Measurements from ENCODE around the gene CDH1. TPM values are rescaled to one million over a fixed set of nuclear protein-coding genes. Genes with fewer than 3 reads are reported as not detected.

Gene CDH1
- total and polyA plus RNA-seq, 2 experiments from 2014 or later: 64.1 to 142 TPM

DNA sequence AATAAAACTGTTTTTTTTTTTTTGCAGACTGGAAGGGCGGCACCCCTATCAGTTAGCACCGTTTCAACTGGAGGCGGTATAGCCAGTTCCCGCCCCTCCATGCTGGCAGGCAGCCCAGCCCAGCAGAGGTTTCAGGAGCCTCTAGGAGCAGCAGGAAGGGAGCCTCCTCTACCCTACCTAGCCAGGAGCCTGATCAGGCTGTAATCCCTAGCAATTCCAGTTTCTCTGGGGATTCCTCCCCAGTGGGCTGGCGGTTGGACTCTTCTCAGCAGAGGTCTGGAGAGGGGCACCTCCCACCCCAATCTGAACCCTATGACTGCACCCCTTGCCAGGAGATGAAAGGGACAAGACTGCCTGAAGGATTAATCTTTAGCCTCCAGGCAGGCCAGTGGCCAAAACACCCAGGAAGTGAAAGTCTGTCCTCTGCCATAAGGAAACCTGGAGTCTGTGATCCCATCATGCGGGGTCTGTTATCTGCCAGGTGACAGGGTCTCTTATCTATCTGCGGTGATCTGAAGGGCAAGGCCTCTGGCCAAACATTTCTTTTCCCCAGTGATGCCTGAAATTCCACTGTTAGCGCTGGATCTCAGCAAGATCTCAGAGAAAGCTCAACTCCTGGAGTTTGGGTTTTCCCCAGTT is 4.9 kb upstream of the CDH1 start:
- peaks cover 4% of the 10 kb centered on the region for H3K27me3 Mint-ChIP-seq (ENCODE audit: insufficient read depth, low read depth, poor library complexity)
- no peaks in the 10 kb centered on the region for H3K79me2 ChIP-seq (replicated peaks; ENCODE audit: insufficient read depth)
- no peaks in the 10 kb centered on the region; the same call in 2 of the 3 replicates for H3K9me3 Mint-ChIP-seq
- peaks cover 25% of the 10 kb centered on the region for H3K4me1 Mint-ChIP-seq
- ATAC-seq (peak; percentile 90), DNase-seq (ENCODE audit: low spot score) (peak; percentile 74)
- no peak for TF ChIP-seq EZH2 (IDR thresholded peaks at IDR 0.05; ENCODE audit: low read depth, unreplicated experiment)
- no peak for TF ChIP-seq CREB1 (CRISPR knock-in tag; IDR thresholded peaks at IDR 0.05; ENCODE audit: low read depth)
- TF ChIP-seq, protein P1, sequence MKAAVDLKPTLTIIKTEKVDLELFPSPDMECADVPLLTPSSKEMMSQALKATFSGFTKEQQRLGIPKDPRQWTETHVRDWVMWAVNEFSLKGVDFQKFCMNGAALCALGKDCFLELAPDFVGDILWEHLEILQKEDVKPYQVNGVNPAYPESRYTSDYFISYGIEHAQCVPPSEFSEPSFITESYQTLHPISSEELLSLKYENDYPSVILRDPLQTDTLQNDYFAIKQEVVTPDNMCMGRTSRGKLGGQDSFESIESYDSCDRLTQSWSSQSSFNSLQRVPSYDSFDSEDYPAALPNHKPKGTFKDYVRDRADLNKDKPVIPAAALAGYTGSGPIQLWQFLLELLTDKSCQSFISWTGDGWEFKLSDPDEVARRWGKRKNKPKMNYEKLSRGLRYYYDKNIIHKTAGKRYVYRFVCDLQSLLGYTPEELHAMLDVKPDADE (IDR thresholded peaks at IDR 0.05): no peak
- TF ChIP-seq POLR2AphosphoS5 (IDR thresholded peaks at IDR 0.05; ENCODE audit: low read depth): no peak
- no peak for TF ChIP-seq EZH2phosphoT487 (IDR thresholded peaks at IDR 0.05; ENCODE audit: unreplicated experiment)
- TF ChIP-seq STAT1 (IDR thresholded peaks at IDR 0.05; ENCODE audit: unreplicated experiment): no peak
- no peak for TF ChIP-seq ZNF331 (CRISPR knock-in tag; IDR thresholded peaks at IDR 0.05; ENCODE audit: low read depth)
- TF ChIP-seq JUNB (IDR thresholded peaks at IDR 0.05; ENCODE audit: unreplicated experiment): no peak
- TF ChIP-seq, protein P2, sequence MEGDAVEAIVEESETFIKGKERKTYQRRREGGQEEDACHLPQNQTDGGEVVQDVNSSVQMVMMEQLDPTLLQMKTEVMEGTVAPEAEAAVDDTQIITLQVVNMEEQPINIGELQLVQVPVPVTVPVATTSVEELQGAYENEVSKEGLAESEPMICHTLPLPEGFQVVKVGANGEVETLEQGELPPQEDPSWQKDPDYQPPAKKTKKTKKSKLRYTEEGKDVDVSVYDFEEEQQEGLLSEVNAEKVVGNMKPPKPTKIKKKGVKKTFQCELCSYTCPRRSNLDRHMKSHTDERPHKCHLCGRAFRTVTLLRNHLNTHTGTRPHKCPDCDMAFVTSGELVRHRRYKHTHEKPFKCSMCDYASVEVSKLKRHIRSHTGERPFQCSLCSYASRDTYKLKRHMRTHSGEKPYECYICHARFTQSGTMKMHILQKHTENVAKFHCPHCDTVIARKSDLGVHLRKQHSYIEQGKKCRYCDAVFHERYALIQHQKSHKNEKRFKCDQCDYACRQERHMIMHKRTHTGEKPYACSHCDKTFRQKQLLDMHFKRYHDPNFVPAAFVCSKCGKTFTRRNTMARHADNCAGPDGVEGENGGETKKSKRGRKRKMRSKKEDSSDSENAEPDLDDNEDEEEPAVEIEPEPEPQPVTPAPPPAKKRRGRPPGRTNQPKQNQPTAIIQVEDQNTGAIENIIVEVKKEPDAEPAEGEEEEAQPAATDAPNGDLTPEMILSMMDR (conservative IDR thresholded peaks at IDR 0.05; ENCODE audit: low read depth in 2 of 2): no peak
- TF ChIP-seq, protein P3, sequence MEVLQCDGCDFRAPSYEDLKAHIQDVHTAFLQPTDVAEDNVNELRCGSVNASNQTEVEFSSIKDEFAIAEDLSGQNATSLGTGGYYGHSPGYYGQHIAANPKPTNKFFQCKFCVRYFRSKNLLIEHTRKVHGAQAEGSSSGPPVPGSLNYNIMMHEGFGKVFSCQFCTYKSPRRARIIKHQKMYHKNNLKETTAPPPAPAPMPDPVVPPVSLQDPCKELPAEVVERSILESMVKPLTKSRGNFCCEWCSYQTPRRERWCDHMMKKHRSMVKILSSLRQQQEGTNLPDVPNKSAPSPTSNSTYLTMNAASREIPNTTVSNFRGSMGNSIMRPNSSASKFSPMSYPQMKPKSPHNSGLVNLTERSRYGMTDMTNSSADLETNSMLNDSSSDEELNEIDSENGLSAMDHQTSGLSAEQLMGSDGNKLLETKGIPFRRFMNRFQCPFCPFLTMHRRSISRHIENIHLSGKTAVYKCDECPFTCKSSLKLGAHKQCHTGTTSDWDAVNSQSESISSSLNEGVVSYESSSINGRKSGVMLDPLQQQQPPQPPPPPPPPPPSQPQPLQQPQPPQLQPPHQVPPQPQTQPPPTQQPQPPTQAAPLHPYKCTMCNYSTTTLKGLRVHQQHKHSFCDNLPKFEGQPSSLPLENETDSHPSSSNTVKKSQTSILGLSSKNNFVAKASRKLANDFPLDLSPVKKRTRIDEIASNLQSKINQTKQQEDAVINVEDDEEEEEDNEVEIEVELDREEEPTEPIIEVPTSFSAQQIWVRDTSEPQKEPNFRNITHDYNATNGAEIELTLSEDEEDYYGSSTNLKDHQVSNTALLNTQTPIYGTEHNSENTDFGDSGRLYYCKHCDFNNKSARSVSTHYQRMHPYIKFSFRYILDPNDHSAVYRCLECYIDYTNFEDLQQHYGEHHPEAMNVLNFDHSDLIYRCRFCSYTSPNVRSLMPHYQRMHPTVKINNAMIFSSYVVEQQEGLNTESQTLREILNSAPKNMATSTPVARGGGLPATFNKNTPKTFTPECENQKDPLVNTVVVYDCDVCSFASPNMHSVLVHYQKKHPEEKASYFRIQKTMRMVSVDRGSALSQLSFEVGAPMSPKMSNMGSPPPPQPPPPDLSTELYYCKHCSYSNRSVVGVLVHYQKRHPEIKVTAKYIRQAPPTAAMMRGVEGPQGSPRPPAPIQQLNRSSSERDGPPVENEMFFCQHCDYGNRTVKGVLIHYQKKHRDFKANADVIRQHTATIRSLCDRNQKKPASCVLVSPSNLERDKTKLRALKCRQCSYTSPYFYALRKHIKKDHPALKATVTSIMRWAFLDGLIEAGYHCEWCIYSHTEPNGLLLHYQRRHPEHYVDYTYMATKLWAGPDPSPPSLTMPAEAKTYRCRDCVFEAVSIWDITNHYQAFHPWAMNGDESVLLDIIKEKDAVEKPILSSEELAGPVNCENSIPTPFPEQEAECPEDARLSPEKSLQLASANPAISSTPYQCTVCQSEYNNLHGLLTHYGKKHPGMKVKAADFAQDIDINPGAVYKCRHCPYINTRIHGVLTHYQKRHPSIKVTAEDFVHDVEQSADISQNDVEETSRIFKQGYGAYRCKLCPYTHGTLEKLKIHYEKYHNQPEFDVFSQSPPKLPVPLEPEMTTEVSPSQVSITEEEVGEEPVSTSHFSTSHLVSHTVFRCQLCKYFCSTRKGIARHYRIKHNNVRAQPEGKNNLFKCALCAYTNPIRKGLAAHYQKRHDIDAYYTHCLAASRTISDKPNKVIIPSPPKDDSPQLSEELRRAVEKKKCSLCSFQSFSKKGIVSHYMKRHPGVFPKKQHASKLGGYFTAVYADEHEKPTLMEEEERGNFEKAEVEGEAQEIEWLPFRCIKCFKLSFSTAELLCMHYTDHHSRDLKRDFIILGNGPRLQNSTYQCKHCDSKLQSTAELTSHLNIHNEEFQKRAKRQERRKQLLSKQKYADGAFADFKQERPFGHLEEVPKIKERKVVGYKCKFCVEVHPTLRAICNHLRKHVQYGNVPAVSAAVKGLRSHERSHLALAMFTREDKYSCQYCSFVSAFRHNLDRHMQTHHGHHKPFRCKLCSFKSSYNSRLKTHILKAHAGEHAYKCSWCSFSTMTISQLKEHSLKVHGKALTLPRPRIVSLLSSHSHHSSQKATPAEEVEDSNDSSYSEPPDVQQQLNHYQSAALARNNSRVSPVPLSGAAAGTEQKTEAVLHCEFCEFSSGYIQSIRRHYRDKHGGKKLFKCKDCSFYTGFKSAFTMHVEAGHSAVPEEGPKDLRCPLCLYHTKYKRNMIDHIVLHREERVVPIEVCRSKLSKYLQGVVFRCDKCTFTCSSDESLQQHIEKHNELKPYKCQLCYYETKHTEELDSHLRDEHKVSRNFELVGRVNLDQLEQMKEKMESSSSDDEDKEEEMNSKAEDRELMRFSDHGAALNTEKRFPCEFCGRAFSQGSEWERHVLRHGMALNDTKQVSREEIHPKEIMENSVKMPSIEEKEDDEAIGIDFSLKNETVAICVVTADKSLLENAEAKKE (CRISPR knock-in tag; IDR thresholded peaks at IDR 0.05): no peak
- no peak for TF ChIP-seq ZNF114 (CRISPR knock-in tag; IDR thresholded peaks at IDR 0.05)
- TF ChIP-seq, protein P4, sequence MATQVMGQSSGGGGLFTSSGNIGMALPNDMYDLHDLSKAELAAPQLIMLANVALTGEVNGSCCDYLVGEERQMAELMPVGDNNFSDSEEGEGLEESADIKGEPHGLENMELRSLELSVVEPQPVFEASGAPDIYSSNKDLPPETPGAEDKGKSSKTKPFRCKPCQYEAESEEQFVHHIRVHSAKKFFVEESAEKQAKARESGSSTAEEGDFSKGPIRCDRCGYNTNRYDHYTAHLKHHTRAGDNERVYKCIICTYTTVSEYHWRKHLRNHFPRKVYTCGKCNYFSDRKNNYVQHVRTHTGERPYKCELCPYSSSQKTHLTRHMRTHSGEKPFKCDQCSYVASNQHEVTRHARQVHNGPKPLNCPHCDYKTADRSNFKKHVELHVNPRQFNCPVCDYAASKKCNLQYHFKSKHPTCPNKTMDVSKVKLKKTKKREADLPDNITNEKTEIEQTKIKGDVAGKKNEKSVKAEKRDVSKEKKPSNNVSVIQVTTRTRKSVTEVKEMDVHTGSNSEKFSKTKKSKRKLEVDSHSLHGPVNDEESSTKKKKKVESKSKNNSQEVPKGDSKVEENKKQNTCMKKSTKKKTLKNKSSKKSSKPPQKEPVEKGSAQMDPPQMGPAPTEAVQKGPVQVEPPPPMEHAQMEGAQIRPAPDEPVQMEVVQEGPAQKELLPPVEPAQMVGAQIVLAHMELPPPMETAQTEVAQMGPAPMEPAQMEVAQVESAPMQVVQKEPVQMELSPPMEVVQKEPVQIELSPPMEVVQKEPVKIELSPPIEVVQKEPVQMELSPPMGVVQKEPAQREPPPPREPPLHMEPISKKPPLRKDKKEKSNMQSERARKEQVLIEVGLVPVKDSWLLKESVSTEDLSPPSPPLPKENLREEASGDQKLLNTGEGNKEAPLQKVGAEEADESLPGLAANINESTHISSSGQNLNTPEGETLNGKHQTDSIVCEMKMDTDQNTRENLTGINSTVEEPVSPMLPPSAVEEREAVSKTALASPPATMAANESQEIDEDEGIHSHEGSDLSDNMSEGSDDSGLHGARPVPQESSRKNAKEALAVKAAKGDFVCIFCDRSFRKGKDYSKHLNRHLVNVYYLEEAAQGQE (IDR thresholded peaks at IDR 0.05; ENCODE audit: unreplicated experiment): no peak
- no peak for TF ChIP-seq NANOG (IDR thresholded peaks at IDR 0.05; ENCODE audit: borderline replicate concordance)
- peak overlapping the region; percentile 64; the same call in 1 of the 2 replicates for H3K27ac Mint-ChIP-seq
- H3K36me3 Mint-ChIP-seq (ENCODE audit: low read depth): no peaks in the 10 kb centered on the region; the same call in 2 of the 3 replicates
- peak overlapping the region; percentile 68 for H3K4me2 ChIP-seq
- peak overlapping the region; percentile 89 for H3K27ac ChIP-seq (ENCODE audit: low read depth)
- no peak overlapping the region for H2AFZ ChIP-seq
- peak overlapping the region; percentile 29; the same call in 1 of the 2 replicates for H3K4me3 ChIP-seq
- H3K4me3 Mint-ChIP-seq: peak overlapping the region; percentile 24; the same call in 1 of the 3 replicates
- H3K4me1 ChIP-seq (ENCODE audit: insufficient read depth): peaks cover 22% of the 10 kb centered on the region
- H3K9me2 ChIP-seq (ENCODE audit: insufficient read depth): no peaks in the 10 kb centered on the region
- H4K20me1 ChIP-seq (replicated peaks; ENCODE audit: insufficient read depth): no peaks in the 10 kb centered on the region
- no peaks in the 10 kb centered on the region for H3K27me3 ChIP-seq (ENCODE audit: insufficient read depth)
- no peaks in the 10 kb centered on the region for H3K36me3 ChIP-seq (ENCODE audit: insufficient read depth)
- H3F3A ChIP-seq (replicated peaks; ENCODE audit: low read depth): peaks cover 10% of the 10 kb centered on the region

All from GM23338 (cell line).